T-helper 2 cell treated with Interferon-gamma antibody and Interleukin-4, amounts not matched to agents 5 μg/mL and 100 μg/mL, for 36 hours (primary cell): ENCODE data around the gene DISP3.

ENCODE experiments used
- DNase-seq: peaks from one replicate; pipeline ENCODE4 v3.0.0; 2021; ENCODE audit warnings: low spot score
- H3K27ac Mint-ChIP-seq: one replicate; pipeline ENCODE4 v1.8.0; 2021; ENCODE audit warnings: mild to moderate bottlenecking, mixed read lengths
- H3K27me3 Mint-ChIP-seq: one replicate; pipeline ENCODE4 v1.8.0; 2021; ENCODE audit warnings: low read depth, mixed read lengths
- H3K36me3 Mint-ChIP-seq: one replicate; pipeline ENCODE4 v1.8.0; 2021; ENCODE audit warnings: low read depth, mixed read lengths
- H3K4me1 Mint-ChIP-seq: one replicate; pipeline ENCODE4 v1.8.0; 2021; ENCODE audit warnings: low read depth, mixed read lengths
- H3K4me3 Mint-ChIP-seq: one replicate; pipeline ENCODE4 v1.8.0; 2022; ENCODE audit warnings: mild to moderate bottlenecking, moderate library complexity, mixed read lengths
- H3K9me3 Mint-ChIP-seq: one replicate; pipeline ENCODE4 v1.8.0; 2021; ENCODE audit warnings: mixed read lengths

The DISP3 gene

DNA sequence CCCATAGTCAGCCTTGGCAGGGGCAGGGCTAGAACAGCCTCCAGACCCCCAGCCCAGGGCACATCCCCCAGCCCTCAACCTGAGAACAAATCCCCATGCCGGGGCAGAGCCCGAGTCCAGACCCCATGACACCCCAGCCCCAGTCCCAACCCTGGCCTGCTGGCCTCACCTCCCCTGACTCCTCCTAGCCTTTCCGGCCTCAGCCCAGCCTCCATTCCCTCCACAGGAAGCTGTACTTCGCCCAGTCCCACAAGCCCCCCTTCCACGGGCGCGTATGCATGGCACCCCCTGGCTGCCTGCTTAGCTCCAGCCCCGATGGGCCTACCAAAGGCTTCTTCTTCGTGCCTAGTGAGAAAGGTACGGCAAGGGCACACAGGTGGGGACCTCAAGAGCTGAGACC is 50.4 kb downstream of the DISP3 start:
- DNase-seq = no peak
- Mint-ChIP-seq H3K4me1 (no peaks in the 10 kb centered on the region), H3K27ac (no peak overlapping the region), H3K4me3 (no peak overlapping the region), H3K36me3 (no peaks in the 10 kb centered on the region), H3K9me3 (no peaks in the 10 kb centered on the region), H3K27me3 (no peaks in the 10 kb centered on the region)

DNA sequence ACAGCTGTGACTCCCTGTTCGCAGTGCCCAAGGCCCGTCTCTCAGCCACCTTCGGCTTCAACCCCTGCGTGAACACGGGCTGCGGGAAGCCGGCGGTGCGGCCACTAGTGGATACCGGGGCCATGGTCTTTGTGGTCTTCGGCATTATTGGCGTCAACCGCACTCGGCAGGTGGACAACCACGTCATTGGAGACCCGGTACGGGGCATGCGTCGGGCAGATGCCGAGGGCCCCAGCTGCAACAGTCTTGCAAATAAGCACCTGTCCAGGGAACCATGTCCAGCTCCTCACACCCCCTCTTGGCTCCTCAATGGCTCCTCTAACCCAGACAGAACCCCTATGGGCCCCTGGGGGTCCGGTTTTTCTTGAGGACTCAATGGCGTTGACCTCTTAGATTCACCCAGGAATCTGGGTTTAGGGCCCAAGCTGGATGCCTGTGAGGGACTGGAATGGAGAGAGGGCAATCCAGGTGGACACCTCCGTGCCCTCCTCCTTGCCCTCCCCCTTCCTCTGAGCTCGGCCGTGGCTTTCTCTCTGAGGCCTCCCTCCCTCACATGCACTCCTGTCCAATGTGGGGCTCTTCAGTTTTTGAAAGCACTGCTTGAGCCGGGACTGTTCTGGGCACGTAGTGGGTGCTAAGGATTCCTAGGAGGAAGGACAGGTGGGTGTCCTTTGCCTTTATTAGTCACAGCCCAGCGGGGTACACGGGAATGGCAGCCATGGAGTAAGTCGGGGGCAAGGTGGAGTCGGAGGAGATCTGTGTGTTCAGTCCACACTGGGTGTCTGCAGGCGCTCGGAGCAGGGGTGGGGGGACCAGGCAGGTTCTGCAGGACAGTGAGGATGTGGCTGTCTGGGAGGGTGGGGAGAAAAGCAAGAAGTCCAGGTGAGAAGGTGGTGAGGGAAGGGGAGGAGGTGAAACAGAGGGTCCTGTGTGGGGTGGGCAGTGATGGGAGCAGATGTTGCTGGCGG is 51.1 kb downstream of the DISP3 start:
- Mint-ChIP-seq H3K36me3 (no peaks in the 10 kb centered on the region), H3K4me1 (no peaks in the 10 kb centered on the region), H3K27me3 (no peaks in the 10 kb centered on the region), H3K27ac (no peak overlapping the region), H3K9me3 (no peaks in the 10 kb centered on the region), H3K4me3 (no peak overlapping the region)
- DNase-seq = no peak

DNA sequence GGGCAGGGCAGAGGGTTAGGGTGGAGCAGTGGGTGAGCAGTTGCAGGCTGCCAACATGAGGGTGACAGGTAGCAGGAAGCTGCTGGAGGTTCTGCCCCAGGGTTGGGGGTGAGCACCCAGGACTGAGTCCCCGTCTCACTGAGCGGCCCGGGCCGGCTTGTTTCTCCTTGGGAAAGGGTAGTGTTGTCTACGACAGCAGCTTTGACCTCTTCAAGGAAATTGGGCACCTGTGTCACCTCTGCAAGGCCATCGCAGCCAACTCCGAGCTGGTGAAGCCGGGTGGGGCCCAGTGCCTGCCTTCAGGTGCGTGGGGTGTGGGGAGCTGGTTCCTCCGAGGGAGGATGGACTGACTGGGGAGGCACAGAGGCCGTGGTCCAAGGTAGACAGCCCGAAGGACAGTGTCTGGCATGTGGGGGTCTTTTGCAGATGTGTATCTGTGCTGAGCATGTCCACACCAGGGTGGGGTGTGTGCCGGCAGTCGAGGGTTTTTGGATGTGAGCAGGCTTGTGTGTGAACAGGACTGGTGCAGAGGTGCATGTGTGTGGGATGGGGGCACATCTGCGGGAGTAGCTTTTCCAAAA is 51.9 kb downstream of the DISP3 start:
- Mint-ChIP-seq H3K4me1 (no peaks in the 10 kb centered on the region), H3K27ac (no peak overlapping the region), H3K4me3 (no peak overlapping the region), H3K27me3 (no peaks in the 10 kb centered on the region), H3K9me3 (no peaks in the 10 kb centered on the region), H3K36me3 (no peaks in the 10 kb centered on the region)
- DNase-seq = no peak

DNA sequence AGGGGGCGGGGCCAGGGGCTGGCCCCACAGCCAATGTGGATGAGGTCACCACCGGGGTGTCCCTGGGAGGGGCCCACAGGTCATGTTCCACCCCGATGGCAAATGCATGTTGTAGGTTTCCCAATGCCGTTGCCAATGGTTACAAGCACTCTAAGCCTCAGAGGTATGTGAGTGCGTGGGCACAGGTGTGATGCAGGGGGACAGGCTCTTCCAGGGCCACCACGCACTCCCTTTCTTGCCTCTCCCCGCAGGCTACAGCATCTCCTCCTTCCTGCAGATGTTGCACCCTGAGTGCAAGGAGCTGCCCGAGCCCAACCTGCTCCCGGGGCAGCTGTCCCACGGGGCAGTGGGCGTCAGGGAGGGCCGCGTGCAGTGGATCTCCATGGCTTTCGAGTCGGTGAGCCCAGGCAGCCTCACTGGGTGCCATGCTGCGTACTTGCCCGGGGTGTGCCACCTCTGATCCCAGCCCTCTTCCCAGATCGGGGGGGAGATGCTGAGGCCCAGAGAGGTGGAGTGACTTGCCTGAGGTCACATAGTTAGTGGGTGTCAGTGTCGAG is 52.4 kb downstream of the DISP3 start:
- H3K9me3 Mint-ChIP-seq = no peaks in the 10 kb centered on the region
- no peaks in the 10 kb centered on the region for H3K36me3 Mint-ChIP-seq
- no peaks in the 10 kb centered on the region for H3K27me3 Mint-ChIP-seq
- no peaks in the 10 kb centered on the region for H3K4me1 Mint-ChIP-seq
- H3K27ac Mint-ChIP-seq = no peak overlapping the region
- H3K4me3 Mint-ChIP-seq = no peak overlapping the region
- DNase-seq = no peak

DNA sequence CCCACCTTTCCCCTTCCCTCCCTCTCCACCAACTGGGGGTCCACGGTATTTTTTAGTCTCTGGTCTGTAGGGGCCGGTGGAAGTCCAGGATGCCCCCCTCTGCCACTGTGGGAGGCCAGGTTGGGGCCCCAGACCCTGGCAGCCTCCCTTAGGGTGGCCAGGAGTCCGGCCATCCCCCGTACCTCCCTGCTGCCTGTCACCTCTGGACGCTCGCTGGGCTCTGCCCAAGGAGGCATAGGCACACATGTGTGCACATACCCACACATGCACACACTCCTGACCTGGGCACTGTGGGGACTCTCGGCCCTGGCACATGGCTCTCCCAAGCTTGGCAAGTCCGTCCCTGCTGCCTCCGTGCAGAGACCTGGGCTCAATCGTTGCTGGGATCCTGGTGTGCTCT is 53.0 kb downstream of the DISP3 start:
- no peaks in the 10 kb centered on the region for H3K27me3 Mint-ChIP-seq
- no peak for DNase-seq
- H3K4me3 Mint-ChIP-seq = no peak overlapping the region
- H3K9me3 Mint-ChIP-seq = no peaks in the 10 kb centered on the region
- H3K36me3 Mint-ChIP-seq = no peaks in the 10 kb centered on the region
- no peaks in the 10 kb centered on the region for H3K4me1 Mint-ChIP-seq
- H3K27ac Mint-ChIP-seq = no peak overlapping the region

DNA sequence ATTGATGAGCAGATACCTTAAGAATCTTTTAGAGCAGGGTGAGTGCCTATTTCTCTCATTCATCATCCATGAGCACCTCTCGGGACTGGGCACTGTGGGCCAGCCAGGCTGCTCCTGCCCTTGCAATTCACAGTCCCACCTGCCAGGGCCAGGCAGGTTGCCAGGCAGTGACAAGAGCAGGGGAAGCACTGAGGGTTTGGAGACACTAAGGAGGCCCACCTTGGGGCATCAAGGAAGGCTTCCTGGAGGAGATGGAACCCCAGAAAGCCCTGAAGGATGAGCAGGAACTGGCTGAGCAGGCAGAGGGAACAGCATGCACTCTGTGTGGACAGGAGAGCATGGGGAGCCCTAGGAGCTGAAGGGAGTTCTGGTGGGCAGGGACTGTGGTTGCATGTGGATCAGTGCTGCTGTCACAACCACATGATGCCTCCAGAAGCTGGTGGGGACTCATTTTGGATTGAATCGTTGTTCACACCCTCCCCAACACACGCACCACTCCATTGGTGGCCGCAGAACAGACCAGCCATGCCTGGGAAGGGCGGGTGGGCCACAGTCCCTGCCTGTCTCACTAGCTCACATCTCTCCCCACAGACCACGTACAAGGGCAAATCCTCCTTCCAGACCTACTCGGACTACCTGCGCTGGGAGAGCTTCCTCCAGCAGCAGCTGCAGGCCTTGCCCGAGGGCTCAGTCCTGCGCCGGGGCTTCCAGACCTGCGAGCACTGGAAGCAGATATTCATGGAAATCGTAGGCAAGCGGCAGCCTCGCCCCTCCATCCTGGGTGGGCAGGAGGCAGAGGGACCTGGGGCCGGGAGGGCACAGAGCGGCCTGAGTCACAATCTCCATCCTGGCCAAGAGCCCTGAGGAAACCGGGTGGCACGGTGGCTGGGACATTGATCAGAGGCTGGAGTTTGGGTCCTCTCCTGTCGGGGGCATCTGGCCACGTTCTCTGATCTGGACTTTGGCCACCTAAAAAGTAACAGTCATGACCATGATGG is 55.1 kb downstream of the DISP3 start:
- Mint-ChIP-seq H3K4me3 (no peak overlapping the region), H3K27me3 (no peaks in the 10 kb centered on the region), H3K4me1 (no peaks in the 10 kb centered on the region), H3K36me3 (no peaks in the 10 kb centered on the region), H3K9me3 (no peaks in the 10 kb centered on the region), H3K27ac (no peak overlapping the region)
- no peak for DNase-seq

DNA sequence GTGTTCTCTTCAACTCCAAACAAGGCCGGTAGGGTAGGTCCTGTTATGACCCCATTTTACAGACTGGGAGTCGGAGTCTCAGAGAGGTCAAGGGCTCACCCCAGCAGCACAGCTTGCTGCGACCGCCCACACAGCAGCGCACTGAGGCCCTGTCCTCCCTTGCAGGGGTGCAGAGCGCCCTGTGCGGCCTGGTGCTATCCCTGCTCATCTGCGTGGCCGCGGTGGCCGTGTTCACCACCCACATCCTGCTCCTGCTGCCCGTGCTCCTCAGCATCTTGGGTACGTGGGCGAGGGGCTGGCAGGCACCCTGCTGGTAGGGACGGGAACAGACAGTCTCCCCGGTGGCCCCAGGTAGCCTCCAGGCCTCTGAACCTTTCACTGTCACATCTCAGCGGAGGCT is 55.9 kb downstream of the DISP3 start:
- Mint-ChIP-seq H3K9me3 (no peaks in the 10 kb centered on the region), H3K27me3 (no peaks in the 10 kb centered on the region), H3K27ac (no peak overlapping the region), H3K36me3 (no peaks in the 10 kb centered on the region), H3K4me1 (no peaks in the 10 kb centered on the region), H3K4me3 (no peak overlapping the region)
- no peak for DNase-seq

DNA sequence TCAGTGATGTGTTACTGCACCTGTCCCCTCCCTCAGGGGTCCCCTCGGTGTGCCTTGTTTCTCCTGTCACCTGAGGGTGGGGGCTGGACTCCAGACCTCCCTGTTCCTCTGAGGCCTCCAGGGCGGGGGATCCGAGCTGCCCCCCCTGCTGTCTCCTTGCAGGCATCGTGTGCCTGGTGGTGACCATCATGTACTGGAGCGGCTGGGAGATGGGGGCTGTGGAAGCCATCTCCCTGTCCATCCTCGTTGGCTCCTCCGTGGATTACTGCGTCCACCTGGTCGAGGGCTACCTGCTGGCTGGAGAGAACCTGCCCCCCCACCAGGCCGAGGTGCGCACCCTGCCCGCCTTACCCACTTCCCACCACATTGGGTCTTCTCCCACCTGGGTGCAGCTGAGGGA is 56.4 kb downstream of the DISP3 start:
- no peak overlapping the region for H3K4me3 Mint-ChIP-seq
- no peaks in the 10 kb centered on the region for H3K9me3 Mint-ChIP-seq
- H3K36me3 Mint-ChIP-seq = no peaks in the 10 kb centered on the region
- no peak for DNase-seq
- no peaks in the 10 kb centered on the region for H3K27me3 Mint-ChIP-seq
- H3K27ac Mint-ChIP-seq = no peak overlapping the region
- no peaks in the 10 kb centered on the region for H3K4me1 Mint-ChIP-seq

DNA sequence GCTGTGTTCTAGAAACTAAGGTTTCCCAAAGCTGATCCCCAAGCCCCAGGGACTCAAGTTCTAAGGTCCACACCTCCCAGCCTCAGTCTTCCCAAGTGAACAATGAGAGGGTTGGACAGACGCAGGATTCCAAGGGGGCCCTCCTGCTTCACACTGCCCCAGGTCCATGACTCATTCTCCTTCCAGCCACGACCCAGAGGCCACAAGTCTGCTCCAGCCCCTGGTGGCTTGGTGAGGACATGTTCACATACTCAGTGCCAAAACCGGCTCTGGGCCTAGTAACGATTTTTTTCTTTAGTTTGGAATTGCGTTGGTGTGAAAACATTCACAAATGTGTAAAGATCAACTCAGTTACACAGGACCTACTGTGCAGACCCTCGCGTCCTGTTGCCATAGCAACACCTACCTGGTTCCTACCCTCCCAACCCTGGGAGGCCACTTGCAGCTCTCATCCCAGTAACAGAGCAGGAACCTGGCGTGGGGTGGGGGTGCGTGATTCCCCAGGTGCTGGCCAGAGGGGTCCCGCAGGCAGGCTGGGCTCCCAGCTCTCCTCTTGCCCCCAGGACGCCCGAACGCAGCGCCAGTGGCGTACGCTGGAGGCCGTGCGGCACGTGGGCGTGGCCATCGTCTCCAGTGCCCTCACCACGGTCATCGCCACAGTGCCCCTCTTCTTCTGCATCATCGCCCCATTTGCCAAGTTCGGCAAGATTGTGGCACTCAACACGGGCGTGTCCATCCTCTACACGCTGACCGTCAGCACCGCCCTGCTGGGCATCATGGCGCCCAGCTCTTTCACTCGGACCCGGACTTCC is 57.0 kb downstream of the DISP3 start:
- no peaks in the 10 kb centered on the region for H3K27me3 Mint-ChIP-seq
- H3K4me3 Mint-ChIP-seq = no peak overlapping the region
- no peaks in the 10 kb centered on the region for H3K4me1 Mint-ChIP-seq
- DNase-seq = no peak
- H3K9me3 Mint-ChIP-seq = no peaks in the 10 kb centered on the region
- H3K27ac Mint-ChIP-seq = no peak overlapping the region
- no peaks in the 10 kb centered on the region for H3K36me3 Mint-ChIP-seq

DNA sequence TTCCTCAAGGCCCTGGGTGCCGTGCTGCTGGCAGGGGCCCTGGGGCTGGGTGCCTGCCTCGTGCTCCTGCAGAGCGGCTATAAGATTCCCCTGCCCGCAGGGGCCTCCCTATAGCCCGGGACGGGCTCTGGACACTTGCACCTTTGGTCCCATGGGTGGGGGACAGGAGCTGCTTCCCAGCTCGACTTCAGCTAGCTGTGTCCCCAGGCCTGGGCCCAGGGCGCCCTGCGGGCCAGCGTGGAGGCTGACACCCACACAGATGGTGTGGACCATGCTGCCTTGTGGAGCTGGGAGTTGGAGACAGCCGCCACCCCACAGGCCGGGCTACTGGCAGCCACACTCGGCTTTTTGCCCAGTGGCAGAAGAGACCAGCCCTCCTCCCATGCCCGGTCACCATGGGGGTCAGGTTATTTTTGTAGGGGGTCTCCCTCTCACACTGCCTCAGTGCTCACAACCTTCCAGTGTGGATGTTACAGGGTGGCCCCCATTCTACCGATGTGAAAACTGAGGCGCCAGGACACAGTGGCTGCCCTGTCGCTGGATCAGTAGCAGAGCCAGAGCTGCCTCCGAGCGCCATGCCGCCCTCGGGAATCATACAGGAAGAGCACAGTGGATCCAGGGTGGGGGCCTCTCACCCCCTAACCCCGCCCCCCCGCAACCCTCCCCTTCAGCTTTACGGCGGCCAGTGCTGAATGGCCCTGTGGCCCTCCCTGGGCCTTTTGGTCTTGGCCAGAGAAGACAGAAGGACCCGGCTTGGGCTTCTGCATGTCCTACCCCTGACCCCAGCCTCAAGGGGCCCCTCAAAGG is 57.8 kb downstream of the DISP3 start:
- no peaks in the 10 kb centered on the region for H3K36me3 Mint-ChIP-seq
- H3K4me3 Mint-ChIP-seq = no peak overlapping the region
- H3K27ac Mint-ChIP-seq = no peak overlapping the region
- H3K9me3 Mint-ChIP-seq = no peaks in the 10 kb centered on the region
- no peaks in the 10 kb centered on the region for H3K4me1 Mint-ChIP-seq
- DNase-seq = no peak
- no peaks in the 10 kb centered on the region for H3K27me3 Mint-ChIP-seq

DNA sequence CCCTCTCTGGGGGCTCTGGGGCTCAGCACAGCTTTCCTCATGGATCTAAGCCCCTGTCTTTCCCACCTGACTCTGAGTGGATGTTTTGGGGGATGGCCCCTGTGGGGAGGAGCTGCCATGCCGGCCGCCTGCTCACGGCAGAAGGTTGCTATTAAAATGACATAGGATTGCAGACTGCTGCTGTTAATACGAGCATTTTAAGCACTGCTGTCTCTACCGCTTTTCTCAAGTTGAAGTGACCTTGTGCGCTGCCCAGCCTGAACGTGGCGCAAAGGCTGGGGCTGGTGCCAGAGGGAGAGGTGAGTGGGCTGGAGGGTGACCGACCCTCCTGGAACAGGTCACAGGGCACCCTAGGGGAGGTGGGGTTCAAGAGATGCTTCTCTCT is 58.4 kb downstream of the DISP3 start:
- no peak for DNase-seq
- Mint-ChIP-seq H3K4me3 (no peak overlapping the region), H3K27me3 (no peaks in the 10 kb centered on the region), H3K4me1 (no peaks in the 10 kb centered on the region), H3K36me3 (no peaks in the 10 kb centered on the region), H3K9me3 (no peaks in the 10 kb centered on the region), H3K27ac (no peak overlapping the region)

DNA sequence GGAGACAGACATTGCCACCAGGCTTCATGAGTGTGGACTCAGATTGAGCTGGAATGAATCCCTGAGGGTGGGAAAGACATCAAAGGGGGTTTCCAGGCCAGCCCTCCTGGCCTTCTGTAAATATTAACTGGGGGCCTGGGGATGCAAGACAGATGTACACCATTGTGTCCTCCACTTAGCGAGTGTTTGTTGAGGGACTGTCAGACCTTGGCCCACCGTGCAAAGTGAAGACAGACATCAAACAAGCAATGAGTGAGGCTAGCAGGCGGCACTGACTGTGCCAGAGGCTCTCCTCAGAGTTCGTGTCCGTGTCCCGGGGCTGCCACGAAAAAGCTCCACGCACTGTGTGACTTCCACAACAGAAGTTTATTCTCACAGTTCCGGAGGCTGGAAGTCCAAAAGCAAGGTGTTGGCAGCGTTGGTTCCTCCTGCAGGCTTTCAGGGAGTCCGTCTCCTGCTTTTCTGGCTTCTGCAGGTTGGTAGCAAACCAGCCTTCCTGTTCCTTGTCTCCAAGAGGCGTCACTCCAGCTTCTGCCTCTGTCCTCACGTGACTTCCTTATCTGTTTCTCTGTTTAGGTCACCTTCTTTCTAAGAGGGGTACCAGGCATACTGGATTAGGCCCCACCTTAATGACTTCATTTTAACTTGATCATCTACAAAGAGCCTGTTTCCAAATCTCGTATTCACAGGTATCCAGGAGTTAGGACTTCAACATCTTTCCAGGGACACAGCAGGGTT is 59.1 kb downstream of the DISP3 start:
- no peak for DNase-seq
- H3K4me3 Mint-ChIP-seq = no peak overlapping the region
- H3K27ac Mint-ChIP-seq = no peak overlapping the region
- no peaks in the 10 kb centered on the region for H3K9me3 Mint-ChIP-seq
- no peaks in the 10 kb centered on the region for H3K36me3 Mint-ChIP-seq
- no peaks in the 10 kb centered on the region for H3K4me1 Mint-ChIP-seq
- no peaks in the 10 kb centered on the region for H3K27me3 Mint-ChIP-seq
